Mucosa of rectum (tissue), 2 donors: Measurements from ENCODE around the gene STK32B.

Experiments
- H3K27ac ChIP-seq, 2 donors: one replicate each; pipeline ENCODE4 v1.7.0; 2013; ENCODE audit warnings: inconsistent platforms in 2 of 2, low read depth in 2 of 2, low read length in 2 of 2
- H3K27me3 ChIP-seq, 2 donors: one replicate each; pipeline ENCODE4 v1.7.0; 2013; ENCODE audit warnings: low read length in 2 of 2; ENCODE audit not compliant: control insufficient read depth in 2 of 2, insufficient read depth in 2 of 2
- H3K36me3 ChIP-seq, 2 donors: one replicate each; pipeline ENCODE4 v1.7.0; 2013; ENCODE audit warnings: low read length in 2 of 2; ENCODE audit not compliant: control insufficient read depth in 2 of 2, insufficient read depth in 2 of 2
- H3K4me1 ChIP-seq, 2 donors: one replicate each; pipeline ENCODE4 v1.7.0; 2013; ENCODE audit warnings: low read length in 2 of 2, mild to moderate bottlenecking in 1 of 2; ENCODE audit not compliant: control insufficient read depth in 2 of 2, insufficient read depth in 2 of 2
- H3K4me3 ChIP-seq, 2 donors: one replicate each; pipeline ENCODE4 v1.7.0; 2013; ENCODE audit warnings: low read length in 2 of 2
- H3K9ac ChIP-seq, 2 donors: one replicate each; pipeline ENCODE4 v1.7.0; 2013; ENCODE audit warnings: low read length in 2 of 2, low read depth in 1 of 2, mild to moderate bottlenecking in 1 of 2
- H3K9me3 ChIP-seq, 2 donors: one replicate each; pipeline ENCODE4 v1.7.0; 2013; ENCODE audit warnings: low read length in 2 of 2; ENCODE audit not compliant: control insufficient read depth in 2 of 2
- donor health status: healthy.
- donor health status: Normal muscosa, but diverticular disease.

STK32B gene

DNA sequence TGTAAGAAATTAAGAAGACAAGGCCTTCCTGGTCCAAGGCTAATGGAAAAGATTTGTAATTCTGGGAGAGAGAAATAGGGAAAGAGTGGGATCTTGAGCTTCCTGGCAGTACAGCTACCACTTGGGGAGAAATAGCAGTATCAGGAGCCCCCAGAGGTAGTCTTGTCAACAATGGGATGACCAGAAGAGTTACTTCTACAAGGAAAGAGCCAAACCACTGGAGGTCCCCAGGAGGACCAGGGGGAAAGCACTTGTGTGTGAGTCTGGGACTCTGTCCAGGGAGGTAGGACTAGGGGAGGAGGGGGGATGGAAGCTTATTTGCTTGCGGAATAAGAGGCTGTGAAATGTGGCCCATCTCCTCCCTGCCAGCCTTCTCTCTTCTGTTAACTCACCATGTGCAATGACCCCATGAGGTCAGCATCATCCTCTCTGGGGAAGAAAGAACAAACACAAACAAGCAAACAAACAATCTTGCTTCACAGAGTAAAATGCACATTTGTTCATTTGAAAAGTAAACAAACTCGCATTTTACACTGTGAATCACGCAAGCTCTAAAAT lies 160.1 kb downstream of the STK32B start:
- Histone ChIP-seq H3K9ac (no peak overlapping the region), H3K9me3 (no peaks in the 10 kb centered on the region), H3K27me3 (no peaks in the 10 kb centered on the region), H3K4me1 (no peaks in the 10 kb centered on the region), H3K36me3 (no peaks in the 10 kb centered on the region), H3K4me3 (no peak overlapping the region), H3K27ac (no peak overlapping the region)

DNA sequence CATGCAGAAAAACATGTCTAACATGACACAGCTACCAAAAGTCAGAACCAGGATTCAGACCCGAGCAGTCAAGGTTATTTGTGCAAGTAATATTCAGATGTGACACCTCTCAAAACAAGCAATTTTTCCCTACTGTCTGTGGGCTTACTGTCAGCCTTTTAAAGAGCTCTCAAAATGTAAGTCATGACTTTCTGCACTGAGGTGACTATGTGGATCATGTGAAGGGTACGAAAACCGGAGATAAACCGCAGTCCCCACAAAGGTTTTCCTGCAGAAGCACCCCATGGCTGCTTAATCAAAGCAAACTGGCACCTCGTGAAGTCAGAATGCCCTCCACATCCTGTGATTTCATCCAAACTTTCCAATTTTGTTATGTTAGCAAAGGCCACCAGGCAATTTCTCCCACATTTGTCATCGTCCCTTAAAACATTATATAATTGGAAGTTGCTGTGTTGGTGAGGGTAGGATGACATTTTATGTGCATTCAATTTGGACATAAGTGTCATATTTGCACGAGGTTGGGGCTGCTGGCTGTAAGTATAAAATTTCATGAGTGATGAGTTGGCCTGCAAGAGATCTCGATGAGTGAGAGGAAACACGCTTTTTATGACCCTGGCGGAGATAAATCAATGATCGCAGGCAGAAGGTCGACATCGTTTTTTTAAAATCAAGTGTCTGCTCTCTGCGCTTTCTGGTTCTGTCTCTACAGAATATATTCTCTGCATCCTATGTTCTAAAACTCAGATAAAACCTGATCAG lies 161.2 kb downstream of the STK32B start:
- no peaks in the 10 kb centered on the region for H3K4me1 ChIP-seq
- H3K9me3 ChIP-seq: no peaks in the 10 kb centered on the region
- H3K27me3 ChIP-seq: no peaks in the 10 kb centered on the region
- no peak overlapping the region for H3K9ac ChIP-seq
- no peak overlapping the region for H3K27ac ChIP-seq
- no peak overlapping the region for H3K4me3 ChIP-seq
- H3K36me3 ChIP-seq: no peaks in the 10 kb centered on the region

DNA sequence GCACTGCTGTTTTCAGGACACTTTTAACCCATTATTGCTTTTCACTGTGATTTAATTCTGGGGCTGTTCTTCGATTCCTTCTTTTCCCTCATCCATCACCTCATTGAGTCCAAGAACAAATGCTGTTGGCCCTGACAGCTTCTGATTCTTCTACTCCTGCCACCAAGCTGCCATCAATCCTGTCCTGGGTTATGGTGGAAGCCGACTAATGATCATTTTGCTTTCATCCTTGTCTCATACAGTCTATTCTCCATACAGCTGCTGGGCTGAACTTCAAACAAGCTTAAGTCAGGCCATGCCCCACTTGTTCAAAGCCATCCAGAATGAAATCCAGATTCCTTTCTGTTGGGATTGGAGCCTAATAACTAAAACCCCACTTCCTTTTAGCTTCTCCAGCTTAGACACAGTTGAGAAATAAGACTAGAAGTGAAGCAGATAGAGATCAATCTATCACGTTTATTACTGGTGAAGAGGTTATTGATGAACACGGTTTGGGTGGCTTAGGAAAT lies 161.9 kb downstream of the STK32B start:
- no peaks in the 10 kb centered on the region for H3K36me3 ChIP-seq
- H3K4me1 ChIP-seq: no peaks in the 10 kb centered on the region

DNA sequence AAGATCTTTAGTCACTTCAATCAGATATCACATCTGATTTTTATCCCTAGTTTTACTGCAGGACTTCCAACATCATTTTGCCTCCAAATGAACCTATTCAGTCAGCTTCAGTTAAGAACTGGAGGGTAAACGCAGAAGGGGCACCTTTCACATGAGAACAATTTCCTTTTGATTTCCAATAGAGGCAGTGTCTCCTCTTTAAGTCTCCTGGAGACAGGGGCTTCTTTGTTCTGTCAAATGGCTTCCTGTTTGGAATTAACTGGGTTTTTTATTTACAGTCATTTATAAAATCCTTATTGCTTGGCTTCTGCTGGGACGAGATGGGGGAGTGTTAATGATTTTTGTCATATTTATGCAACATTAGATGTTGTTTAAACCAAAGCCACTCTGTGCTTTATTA lies 164.0 kb downstream of the STK32B start:
- Histone ChIP-seq H3K4me1 (no peaks in the 10 kb centered on the region), H3K4me3 (no peak overlapping the region), H3K27me3 (no peaks in the 10 kb centered on the region), H3K36me3 (no peaks in the 10 kb centered on the region), H3K9ac (no peak overlapping the region), H3K27ac (no peak overlapping the region), H3K9me3 (no peaks in the 10 kb centered on the region)

More for the DNA sequence above, 161.9 kb downstream of the STK32B start:
- Histone ChIP-seq H3K4me3 (no peak overlapping the region), H3K9me3 (no peaks in the 10 kb centered on the region), H3K27ac (no peak overlapping the region), H3K27me3 (no peaks in the 10 kb centered on the region), H3K9ac (no peak overlapping the region)

DNA sequence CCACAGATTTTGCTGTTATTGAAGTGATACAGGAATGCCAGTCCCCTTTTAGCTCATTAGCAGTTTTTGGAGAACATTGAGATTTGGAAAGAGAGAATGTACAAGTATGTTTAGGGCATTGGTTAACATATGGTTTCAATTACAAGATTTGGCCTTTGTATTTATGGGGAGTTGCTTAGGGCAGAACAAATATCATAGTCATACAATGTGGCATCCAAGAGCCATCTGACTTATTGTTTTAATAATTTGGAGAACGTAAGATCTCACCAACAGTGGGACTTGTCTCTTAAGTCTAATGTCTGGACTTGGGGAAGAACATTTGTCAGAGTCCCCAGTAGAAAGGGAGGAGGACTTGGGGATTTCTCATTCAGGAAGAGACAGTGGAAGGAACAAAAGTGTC lies 166.1 kb downstream of the STK32B start:
- Histone ChIP-seq H3K4me3 (no peak overlapping the region), H3K27me3 (no peaks in the 10 kb centered on the region), H3K9ac (no peak overlapping the region), H3K36me3 (no peaks in the 10 kb centered on the region), H3K4me1 (no peaks in the 10 kb centered on the region), H3K9me3 (peaks cover 0 to 3% of the 10 kb centered on the region in 2 donors), H3K27ac (no peak overlapping the region)

DNA sequence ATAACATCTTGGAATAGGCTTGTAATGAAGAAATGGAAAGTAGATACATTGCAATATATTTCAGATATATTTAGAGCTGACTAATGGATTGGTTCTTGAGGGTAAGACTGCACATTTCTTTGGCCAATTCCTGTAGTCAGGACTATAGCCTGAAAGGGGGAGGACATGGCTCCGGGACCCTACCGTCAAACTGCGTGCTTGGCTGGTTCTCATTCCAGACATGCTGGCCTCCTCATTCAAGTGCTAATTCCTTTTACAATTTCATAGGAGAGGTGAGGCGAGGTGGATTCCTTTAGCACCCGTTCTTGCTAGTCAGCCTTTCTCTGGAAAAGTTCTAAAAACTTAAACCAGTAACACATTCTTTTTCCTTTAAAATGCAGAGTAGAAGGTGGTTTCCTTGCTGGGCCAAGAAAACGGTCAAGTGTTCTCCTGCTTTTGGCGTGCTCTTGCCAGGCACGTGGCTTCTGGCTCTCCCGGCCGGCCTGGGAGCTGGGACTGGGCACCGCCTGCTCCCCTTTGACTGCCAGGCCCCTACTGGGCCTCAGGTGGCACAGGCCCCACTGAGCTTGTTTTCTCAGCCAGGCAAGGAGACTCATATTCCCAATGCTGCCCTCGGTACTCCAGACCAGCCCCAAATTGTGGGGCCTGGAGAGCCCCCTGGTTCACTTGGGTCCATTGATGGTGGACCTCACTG lies 167.2 kb downstream of the STK32B start:
- H3K4me1 ChIP-seq: no peaks in the 10 kb centered on the region
- no peak overlapping the region for H3K4me3 ChIP-seq
- H3K36me3 ChIP-seq: no peaks in the 10 kb centered on the region
- H3K9me3 ChIP-seq: peaks cover 0 to 3% of the 10 kb centered on the region in 2 donors
- no peak overlapping the region for H3K27ac ChIP-seq
- no peaks in the 10 kb centered on the region for H3K27me3 ChIP-seq
- H3K9ac ChIP-seq: no peak overlapping the region

DNA sequence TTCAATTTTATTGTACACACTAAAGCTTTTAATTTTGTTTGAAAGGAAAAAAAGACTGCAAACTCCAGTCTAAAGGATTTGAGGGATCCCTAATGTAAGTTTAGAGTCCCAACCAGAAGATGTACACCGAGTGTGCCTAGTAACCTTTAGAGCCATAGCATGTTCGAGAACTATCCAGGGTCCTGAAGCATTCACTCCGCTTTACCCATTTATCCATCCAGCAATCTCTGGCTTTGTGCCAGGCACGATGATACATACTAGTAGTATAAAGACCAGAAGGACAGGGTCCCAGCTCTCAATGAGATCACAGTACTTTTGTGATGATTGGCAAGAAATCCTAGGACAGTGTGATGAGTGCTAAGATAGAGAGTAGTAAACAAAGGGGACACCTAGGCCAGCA lies 168.7 kb downstream of the STK32B start:
- no peak overlapping the region for H3K4me3 ChIP-seq
- no peak overlapping the region for H3K27ac ChIP-seq
- no peaks in the 10 kb centered on the region for H3K4me1 ChIP-seq
- H3K9me3 ChIP-seq: peaks cover 0 to 3% of the 10 kb centered on the region in 2 donors
- H3K9ac ChIP-seq: no peak overlapping the region
- H3K27me3 ChIP-seq: no peaks in the 10 kb centered on the region
- H3K36me3 ChIP-seq: no peaks in the 10 kb centered on the region

DNA sequence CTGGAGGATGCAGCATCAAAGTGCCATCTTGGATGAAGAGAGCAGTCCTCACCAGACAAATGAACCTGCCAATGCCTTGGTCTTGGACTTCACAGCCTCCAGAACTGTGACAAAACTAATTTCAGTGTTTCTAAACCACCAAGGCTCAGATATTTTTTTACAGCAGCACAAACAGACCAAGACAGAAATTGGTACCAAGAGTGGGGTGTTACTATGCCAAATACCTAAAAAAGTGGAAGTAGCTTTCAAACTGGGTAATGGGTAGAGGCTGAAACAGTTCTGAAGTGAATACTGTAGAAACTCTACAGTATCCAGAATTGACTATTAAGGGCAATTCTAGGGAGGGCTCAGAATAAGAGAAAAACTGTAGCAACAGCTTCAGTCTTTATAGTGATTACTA lies 170.8 kb downstream of the STK32B start:
- H3K4me3 ChIP-seq: no peak overlapping the region
- no peaks in the 10 kb centered on the region for H3K36me3 ChIP-seq
- peaks cover 0 to 3% of the 10 kb centered on the region in 2 donors for H3K9me3 ChIP-seq
- no peak overlapping the region for H3K27ac ChIP-seq
- H3K4me1 ChIP-seq: no peaks in the 10 kb centered on the region
- H3K27me3 ChIP-seq: no peaks in the 10 kb centered on the region
- no peak overlapping the region for H3K9ac ChIP-seq

DNA sequence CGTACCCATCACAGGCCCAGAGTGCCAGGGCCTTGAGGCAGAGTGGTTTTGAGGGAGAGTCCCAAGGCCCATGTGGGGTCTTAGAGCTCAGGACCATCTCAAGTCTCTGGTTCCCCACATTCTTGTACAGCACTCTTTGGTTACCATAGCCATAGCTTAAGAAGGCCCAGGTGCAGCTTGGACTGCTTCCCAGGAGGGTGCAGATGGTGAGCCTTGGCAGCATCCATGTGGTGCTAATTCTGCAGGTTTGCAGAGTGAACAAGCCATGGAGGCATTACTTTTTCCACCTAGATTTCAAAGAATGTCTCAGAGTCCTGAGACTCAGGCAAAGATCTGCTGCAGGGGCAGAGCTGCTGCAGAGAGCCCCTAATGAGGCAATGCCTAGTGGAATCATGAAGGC lies 171.7 kb downstream of the STK32B start:
- H3K4me3 ChIP-seq: no peak overlapping the region
- no peak overlapping the region for H3K27ac ChIP-seq
- H3K9me3 ChIP-seq: peaks cover 0 to 3% of the 10 kb centered on the region in 2 donors
- H3K36me3 ChIP-seq: no peaks in the 10 kb centered on the region
- no peaks in the 10 kb centered on the region for H3K27me3 ChIP-seq
- H3K9ac ChIP-seq: no peak overlapping the region
- H3K4me1 ChIP-seq: no peaks in the 10 kb centered on the region

DNA sequence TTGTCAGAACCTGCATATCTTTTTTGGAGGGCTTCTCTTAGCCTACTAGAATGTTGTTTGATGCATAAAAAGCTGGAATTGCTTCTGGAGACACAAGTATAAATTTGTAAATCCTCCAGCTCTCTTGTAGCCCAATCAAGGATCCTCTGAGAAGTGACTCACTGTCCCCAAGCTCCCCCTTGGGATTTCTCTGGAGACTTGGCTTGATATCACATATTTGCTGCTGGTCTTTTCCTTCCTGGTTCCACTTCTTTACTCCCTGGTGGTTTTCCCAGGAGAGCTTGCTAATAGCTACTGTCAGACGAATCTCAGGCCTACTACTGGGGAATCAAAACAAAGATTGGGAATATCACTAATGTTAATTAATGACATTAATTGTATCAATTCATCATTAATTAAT lies 173.1 kb downstream of the STK32B start:
- Histone ChIP-seq H3K9me3 (peaks cover 0 to 3% of the 10 kb centered on the region in 2 donors), H3K27ac (no peak overlapping the region), H3K4me3 (no peak overlapping the region), H3K27me3 (no peaks in the 10 kb centered on the region), H3K9ac (no peak overlapping the region), H3K36me3 (no peaks in the 10 kb centered on the region), H3K4me1 (no peaks in the 10 kb centered on the region)
